GM13976 (cell line): ENCODE results near the gene STPG4.

Experiments used
- DNase-seq: peaks from one replicate; pipeline ENCODE4 v3.0.0; 2012; ENCODE audit warnings: low spot score
- in situ Hi-C: fragments of 300-500 bp; cut with MboI; formaldehyde crosslinking; loops from one replicate; pipeline ENCODE4 v1.12.0; 2022; ENCODE audit warnings: low sequenced_read_pairs, mixed read lengths, inconsistent platforms; ENCODE audit not compliant: unreplicated experiment
- TF ChIP-seq, protein P1 (sequence below): IDR thresholded peaks from 2 replicates; pipeline ENCODE4 v1.5.1; 2012; ENCODE audit warnings: borderline replicate concordance, mild to moderate bottlenecking; ENCODE audit not compliant: insufficient read depth; ENCODE audit errors: extremely low read depth, missing control alignments, control extremely low read depth

Gene STPG4

DNA sequence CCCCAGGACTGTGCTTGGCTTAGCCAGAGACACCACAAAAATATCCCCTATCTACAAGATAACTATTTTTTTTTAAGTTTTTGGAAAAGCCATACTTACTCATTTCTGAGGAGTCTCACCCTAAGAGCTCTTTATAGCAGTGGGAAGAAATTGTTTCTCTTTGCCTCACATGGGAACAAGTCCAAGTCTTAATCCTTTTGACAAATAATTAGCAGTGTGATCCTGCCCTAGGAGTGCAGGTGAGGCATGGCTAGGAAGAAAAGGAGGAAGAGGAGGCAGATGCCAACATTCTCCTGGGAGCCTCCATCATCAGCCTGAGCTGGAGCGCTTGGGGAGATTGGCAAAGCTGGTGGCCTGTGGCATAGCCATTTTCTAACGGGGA lies 115.6 kb downstream of the STPG4 start:
- TF ChIP-seq, protein P1, sequence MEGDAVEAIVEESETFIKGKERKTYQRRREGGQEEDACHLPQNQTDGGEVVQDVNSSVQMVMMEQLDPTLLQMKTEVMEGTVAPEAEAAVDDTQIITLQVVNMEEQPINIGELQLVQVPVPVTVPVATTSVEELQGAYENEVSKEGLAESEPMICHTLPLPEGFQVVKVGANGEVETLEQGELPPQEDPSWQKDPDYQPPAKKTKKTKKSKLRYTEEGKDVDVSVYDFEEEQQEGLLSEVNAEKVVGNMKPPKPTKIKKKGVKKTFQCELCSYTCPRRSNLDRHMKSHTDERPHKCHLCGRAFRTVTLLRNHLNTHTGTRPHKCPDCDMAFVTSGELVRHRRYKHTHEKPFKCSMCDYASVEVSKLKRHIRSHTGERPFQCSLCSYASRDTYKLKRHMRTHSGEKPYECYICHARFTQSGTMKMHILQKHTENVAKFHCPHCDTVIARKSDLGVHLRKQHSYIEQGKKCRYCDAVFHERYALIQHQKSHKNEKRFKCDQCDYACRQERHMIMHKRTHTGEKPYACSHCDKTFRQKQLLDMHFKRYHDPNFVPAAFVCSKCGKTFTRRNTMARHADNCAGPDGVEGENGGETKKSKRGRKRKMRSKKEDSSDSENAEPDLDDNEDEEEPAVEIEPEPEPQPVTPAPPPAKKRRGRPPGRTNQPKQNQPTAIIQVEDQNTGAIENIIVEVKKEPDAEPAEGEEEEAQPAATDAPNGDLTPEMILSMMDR = no peak
- in situ Hi-C loops = no loop called here
- DNase-seq = no peak

DNA sequence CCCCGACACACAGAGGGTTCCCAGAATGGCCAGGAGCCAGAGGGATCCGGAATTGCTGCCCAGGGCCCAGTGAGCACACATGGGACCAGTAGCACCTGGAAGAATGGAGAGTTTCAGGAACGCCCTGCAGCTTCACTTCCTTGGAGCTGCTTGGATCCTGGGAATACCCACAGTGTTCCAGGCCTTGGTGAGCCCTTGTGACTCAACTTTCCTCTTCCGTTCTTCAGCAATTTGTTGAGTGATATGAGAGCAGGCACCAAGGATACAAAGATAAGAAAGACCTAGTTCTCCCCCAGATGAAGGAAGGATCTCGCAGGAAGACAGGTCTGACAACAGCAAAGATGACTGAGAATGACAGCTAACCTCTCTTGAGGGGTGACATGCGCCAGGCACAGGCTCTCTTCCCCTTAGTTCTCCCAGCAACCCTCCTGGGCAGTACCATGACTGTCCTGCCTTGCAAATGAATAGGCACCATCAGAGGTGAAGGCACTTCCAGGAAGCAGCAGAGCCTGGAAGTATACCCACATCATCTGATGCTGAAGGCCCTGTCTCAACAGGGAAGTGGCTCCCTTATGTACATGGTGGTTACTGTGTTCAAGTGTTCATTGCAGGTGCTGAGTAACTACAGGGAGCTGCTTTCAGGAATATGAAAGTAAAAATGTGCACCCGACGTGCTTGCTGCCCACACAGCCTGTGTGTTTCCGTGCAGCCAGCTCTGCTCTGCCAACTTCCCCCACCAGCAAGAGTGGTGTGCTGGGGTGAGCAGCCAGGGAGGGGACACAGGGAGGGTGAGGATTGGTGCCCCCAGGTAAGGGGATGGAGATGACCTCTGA lies 116.2 kb downstream of the STPG4 start:
- TF ChIP-seq, protein P1 = no peak
- in situ Hi-C loops = no loop called here
- DNase-seq = no peak

DNA sequence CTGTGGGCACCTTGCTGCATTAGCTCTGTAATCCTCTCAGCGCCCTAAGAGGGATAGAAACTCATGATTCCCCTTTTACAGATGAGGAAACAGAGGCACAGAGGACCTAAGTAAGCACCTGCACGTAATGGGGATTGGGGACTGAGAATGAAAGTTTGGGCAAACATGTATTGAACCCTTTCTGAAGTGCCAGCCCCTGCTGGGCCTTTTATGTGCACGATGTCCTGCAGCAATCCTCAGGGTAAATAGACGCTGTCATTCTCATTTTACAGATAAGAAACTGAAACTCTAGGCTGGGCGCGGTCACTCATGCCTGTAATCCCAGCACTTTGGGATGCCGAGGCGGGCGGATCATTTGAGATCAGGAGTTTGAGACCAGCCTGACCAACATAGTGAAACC lies 117.4 kb downstream of the STPG4 start:
- no peak for DNase-seq
- TF ChIP-seq, protein P1 = no peak
- in situ Hi-C loops = no loop called here
